ENCODE measurements around the gene NFKB2.

DNA sequence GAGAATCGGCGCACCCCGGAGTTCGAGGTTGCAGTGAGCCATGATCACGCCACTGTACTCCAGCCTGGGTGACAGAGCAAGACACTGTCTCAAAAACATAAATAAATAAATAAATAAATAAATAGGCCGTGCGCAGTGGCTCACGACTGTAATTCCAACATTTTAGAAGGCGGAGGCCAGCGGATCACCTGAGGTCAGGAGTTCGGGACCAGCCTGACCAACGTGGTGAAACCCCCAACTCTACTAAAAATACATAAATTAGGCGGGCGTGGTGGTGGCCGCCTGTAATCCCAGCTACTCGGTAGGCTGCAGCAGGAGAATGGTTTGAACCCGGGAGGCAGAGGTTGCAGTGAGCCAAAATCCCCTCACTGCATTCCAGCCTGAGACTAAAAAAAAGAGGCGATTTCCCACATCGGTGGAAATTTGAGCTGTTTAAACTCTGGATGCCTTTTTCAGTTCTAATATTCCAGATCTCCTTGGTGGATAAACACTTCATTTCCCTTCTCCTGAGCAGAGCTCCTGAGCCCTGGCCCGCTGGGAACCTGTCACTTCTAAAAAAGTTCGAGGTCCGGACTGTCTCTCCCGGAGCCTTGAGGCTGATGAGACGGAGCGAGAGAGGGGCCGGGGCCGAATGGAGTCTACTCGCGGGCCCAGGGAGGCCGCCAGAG is 2.0 kb upstream of the NFKB2 start:
- TF ChIP-seq, protein P1, sequence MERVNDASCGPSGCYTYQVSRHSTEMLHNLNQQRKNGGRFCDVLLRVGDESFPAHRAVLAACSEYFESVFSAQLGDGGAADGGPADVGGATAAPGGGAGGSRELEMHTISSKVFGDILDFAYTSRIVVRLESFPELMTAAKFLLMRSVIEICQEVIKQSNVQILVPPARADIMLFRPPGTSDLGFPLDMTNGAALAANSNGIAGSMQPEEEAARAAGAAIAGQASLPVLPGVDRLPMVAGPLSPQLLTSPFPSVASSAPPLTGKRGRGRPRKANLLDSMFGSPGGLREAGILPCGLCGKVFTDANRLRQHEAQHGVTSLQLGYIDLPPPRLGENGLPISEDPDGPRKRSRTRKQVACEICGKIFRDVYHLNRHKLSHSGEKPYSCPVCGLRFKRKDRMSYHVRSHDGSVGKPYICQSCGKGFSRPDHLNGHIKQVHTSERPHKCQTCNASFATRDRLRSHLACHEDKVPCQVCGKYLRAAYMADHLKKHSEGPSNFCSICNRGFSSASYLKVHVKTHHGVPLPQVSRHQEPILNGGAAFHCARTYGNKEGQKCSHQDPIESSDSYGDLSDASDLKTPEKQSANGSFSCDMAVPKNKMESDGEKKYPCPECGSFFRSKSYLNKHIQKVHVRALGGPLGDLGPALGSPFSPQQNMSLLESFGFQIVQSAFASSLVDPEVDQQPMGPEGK (CRISPR knock-in tag; IDR thresholded peaks at IDR 0.05; ENCODE audit: borderline replicate concordance) = no peak
- no peak for TF ChIP-seq BACH2 (CRISPR knock-in tag; IDR thresholded peaks at IDR 0.05; ENCODE audit: borderline replicate concordance)
- TF ChIP-seq ZNF565 (CRISPR knock-in tag; conservative IDR thresholded peaks at IDR 0.05; ENCODE audit: low read depth) = no peak
- TF ChIP-seq, protein P2, sequence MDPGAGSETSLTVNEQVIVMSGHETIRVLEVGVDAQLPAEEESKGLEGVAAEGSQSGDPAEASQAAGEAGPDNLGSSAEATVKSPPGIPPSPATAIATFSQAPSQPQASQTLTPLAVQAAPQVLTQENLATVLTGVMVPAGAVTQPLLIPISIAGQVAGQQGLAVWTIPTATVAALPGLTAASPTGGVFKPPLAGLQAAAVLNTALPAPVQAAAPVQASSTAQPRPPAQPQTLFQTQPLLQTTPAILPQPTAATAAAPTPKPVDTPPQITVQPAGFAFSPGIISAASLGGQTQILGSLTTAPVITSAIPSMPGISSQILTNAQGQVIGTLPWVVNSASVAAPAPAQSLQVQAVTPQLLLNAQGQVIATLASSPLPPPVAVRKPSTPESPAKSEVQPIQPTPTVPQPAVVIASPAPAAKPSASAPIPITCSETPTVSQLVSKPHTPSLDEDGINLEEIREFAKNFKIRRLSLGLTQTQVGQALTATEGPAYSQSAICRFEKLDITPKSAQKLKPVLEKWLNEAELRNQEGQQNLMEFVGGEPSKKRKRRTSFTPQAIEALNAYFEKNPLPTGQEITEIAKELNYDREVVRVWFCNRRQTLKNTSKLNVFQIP (CRISPR knock-in tag; IDR thresholded peaks at IDR 0.05; ENCODE audit: borderline replicate concordance, low read depth) = no peak
- no peak for TF ChIP-seq PPARA (CRISPR knock-in tag; IDR thresholded peaks at IDR 0.05; ENCODE audit: borderline replicate concordance)
- TF ChIP-seq, protein P3, sequence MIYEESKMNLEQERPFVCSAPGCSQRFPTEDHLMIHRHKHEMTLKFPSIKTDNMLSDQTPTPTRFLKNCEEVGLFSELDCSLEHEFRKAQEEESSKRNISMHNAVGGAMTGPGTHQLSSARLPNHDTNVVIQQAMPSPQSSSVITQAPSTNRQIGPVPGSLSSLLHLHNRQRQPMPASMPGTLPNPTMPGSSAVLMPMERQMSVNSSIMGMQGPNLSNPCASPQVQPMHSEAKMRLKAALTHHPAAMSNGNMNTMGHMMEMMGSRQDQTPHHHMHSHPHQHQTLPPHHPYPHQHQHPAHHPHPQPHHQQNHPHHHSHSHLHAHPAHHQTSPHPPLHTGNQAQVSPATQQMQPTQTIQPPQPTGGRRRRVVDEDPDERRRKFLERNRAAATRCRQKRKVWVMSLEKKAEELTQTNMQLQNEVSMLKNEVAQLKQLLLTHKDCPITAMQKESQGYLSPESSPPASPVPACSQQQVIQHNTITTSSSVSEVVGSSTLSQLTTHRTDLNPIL (CRISPR knock-in tag; IDR thresholded peaks at IDR 0.05; ENCODE audit: low read depth) = no peak
- no peak for TF ChIP-seq ZNF70 (CRISPR knock-in tag; IDR thresholded peaks at IDR 0.05)
- no peak for TF ChIP-seq OSR1 (CRISPR knock-in tag; IDR thresholded peaks at IDR 0.05)
- no peak for TF ChIP-seq ARNTL (CRISPR knock-in tag; IDR thresholded peaks at IDR 0.05; ENCODE audit: borderline replicate concordance, low read depth)
- TF ChIP-seq, protein P4, sequence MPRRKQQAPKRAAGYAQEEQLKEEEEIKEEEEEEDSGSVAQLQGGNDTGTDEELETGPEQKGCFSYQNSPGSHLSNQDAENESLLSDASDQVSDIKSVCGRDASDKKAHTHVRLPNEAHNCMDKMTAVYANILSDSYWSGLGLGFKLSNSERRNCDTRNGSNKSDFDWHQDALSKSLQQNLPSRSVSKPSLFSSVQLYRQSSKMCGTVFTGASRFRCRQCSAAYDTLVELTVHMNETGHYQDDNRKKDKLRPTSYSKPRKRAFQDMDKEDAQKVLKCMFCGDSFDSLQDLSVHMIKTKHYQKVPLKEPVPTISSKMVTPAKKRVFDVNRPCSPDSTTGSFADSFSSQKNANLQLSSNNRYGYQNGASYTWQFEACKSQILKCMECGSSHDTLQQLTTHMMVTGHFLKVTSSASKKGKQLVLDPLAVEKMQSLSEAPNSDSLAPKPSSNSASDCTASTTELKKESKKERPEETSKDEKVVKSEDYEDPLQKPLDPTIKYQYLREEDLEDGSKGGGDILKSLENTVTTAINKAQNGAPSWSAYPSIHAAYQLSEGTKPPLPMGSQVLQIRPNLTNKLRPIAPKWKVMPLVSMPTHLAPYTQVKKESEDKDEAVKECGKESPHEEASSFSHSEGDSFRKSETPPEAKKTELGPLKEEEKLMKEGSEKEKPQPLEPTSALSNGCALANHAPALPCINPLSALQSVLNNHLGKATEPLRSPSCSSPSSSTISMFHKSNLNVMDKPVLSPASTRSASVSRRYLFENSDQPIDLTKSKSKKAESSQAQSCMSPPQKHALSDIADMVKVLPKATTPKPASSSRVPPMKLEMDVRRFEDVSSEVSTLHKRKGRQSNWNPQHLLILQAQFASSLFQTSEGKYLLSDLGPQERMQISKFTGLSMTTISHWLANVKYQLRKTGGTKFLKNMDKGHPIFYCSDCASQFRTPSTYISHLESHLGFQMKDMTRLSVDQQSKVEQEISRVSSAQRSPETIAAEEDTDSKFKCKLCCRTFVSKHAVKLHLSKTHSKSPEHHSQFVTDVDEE (CRISPR knock-in tag; IDR thresholded peaks at IDR 0.05) = no peak
- TF ChIP-seq ZFP30 (CRISPR knock-in tag; IDR thresholded peaks at IDR 0.05) = no peak

All from SK-N-SH treated with all-trans-retinoic acid at 6 μM for 48 hours (cell line).